HEK293T (cell line): Measurements from ENCODE around the gene NRBP1.

ENCODE experiments used
- ARNT ChIP-seq: fragments of 450-650 bp; IDR thresholded peaks from 2 replicates; pipeline ENCODE4 v1.6.1; 2017; ENCODE audit warnings: mild to moderate bottlenecking
- BHLHE40 ChIP-seq: fragments of 450-650 bp; IDR thresholded peaks from 2 replicates; pipeline ENCODE4 v1.6.1; 2016; ENCODE audit warnings: mild to moderate bottlenecking, moderate library complexity, borderline replicate concordance
- CTBP1 ChIP-seq: fragments of 450-650 bp; IDR thresholded peaks from 2 replicates; pipeline ENCODE4 v1.6.1; 2016; ENCODE audit warnings: borderline replicate concordance
- ELF4 ChIP-seq: fragments of 450-650 bp; IDR thresholded peaks from 2 replicates; pipeline ENCODE4 v1.6.1; 2017; ENCODE audit warnings: antibody characterized with exemption
- FOXA1 ChIP-seq: fragments of 450-650 bp; IDR thresholded peaks from 2 replicates; pipeline ENCODE4 v1.6.1; 2016; ENCODE audit warnings: mild to moderate bottlenecking
- FOXK2 ChIP-seq: fragments of 450-650 bp; IDR thresholded peaks from 2 replicates; pipeline ENCODE4 v1.6.1; 2016; ENCODE audit warnings: mild to moderate bottlenecking
- FOXM1 ChIP-seq: fragments of 450-650 bp; IDR thresholded peaks from 2 replicates; pipeline ENCODE4 v1.6.1; 2017; ENCODE audit warnings: mild to moderate bottlenecking, borderline replicate concordance
- HDGF ChIP-seq: fragments of 450-650 bp; IDR thresholded peaks from 2 replicates; pipeline ENCODE4 v1.6.1; 2017; ENCODE audit warnings: antibody characterized with exemption, borderline replicate concordance
- L3MBTL2 ChIP-seq: fragments of 450-650 bp; conservative IDR thresholded peaks from 2 replicates; pipeline ENCODE4 v1.6.1; 2016; ENCODE audit warnings: mild to moderate bottlenecking
- PKNOX1 ChIP-seq: fragments of 450-650 bp; IDR thresholded peaks from 2 replicates; pipeline ENCODE4 v1.6.1; 2016
- SP1 ChIP-seq: fragments of 450-650 bp; IDR thresholded peaks from 2 replicates; pipeline ENCODE4 v1.6.1; 2017
- SUZ12 ChIP-seq: fragments of 450-650 bp; IDR thresholded peaks from 2 replicates; pipeline ENCODE4 v1.6.1; 2016; ENCODE audit warnings: mild to moderate bottlenecking
- TARDBP ChIP-seq: fragments of 450-650 bp; IDR thresholded peaks from 2 replicates; pipeline ENCODE4 v1.6.1; 2016
- ZNF384 ChIP-seq: fragments of 450-650 bp; IDR thresholded peaks from 2 replicates; pipeline ENCODE4 v1.6.1; 2016

GRCh38 chr2:27379836-27380625 lies 48.4 kb upstream of the NRBP1 start:
- TF ChIP-seq SP1: no peak
- no peak for TF ChIP-seq FOXM1
- no peak for TF ChIP-seq TARDBP
- no peak for TF ChIP-seq SUZ12
- no peak for TF ChIP-seq FOXK2
- TF ChIP-seq PKNOX1: no peak
- no peak for TF ChIP-seq ZNF384
- TF ChIP-seq BHLHE40: no peak
- no peak for TF ChIP-seq HDGF
- no peak for TF ChIP-seq ELF4
- no peak for TF ChIP-seq ARNT
- no peak for TF ChIP-seq L3MBTL2
- TF ChIP-seq FOXA1: no peak
- no peak for TF ChIP-seq CTBP1
